ENCODE measurements around the gene SUMO4.

Gene SUMO4

GRCh38 chr6:149440735-149441671 lies 40.9 kb downstream of the SUMO4 start:
- ChIA-PET POLR2A (no interaction called here), CTCF (interaction anchor here (0.5 to 3.1 kb wide), 8 partner anchors 9 to 1768 kb away, joined by 3 to 24 read pairs (median 4); no protein-coding TSS in a partner anchor)
- Histone ChIP-seq H3K36me3 (ENCODE audit: control insufficient read depth in 2 of 2, insufficient read depth in 1 of 2, low read length in 2 of 2) (no peaks in the 10 kb centered on the region), H3K27ac (ENCODE audit: extremely low read depth, low read depth, low read length) (no peak overlapping the region; the same call in 1 of the 2 replicates), H3K4me1 (ENCODE audit: control insufficient read depth, insufficient read depth, low read length) (no peaks in the 10 kb centered on the region; the same call in 1 of the 2 replicates), H3K4me3 (ENCODE audit: low read depth, low read length) (no peak overlapping the region), H3K9me3 (ENCODE audit: control insufficient read depth, insufficient read depth, low read depth, low read length) (no peaks in the 10 kb centered on the region)
- TF ChIP-seq PRDM10 (tag by site-specific recombination; IDR thresholded peaks at IDR 0.05): no peak
- peak; percentile 58; the same call in 1 of the 2 replicates for TF ChIP-seq SCRT2 (tag by site-specific recombination; IDR thresholded peaks at IDR 0.05)
- peak; percentile 71 for TF ChIP-seq ZBTB8A (tag by site-specific recombination; IDR thresholded peaks at IDR 0.05)

- CTCF ChIA-PET: interaction anchor here (0.9 to 3.1 kb wide), 4 partner anchors 9 to 864 kb away, joined by 3 to 24 read pairs (median 4); no protein-coding TSS in a partner anchor
- Histone ChIP-seq H3K36me3 (ENCODE audit: control insufficient read depth in 2 of 2, insufficient read depth in 1 of 2, low read length in 2 of 2) (no peaks in the 10 kb centered on the region), H3K4me1 (ENCODE audit: control insufficient read depth, insufficient read depth, low read length) (no peaks in the 10 kb centered on the region; the same call in 1 of the 2 replicates), H3K27ac (ENCODE audit: extremely low read depth, low read depth, low read length) (no peak overlapping the region; the same call in 1 of the 2 replicates), H3K4me3 (ENCODE audit: low read depth, low read length) (no peak overlapping the region), H3K9me3 (ENCODE audit: control insufficient read depth, insufficient read depth, low read depth, low read length) (no peaks in the 10 kb centered on the region)
- POLR2A ChIA-PET: no interaction called here
- no peak for TF ChIP-seq ZBTB6 (tag by site-specific recombination; IDR thresholded peaks at IDR 0.05)
- no peak for TF ChIP-seq ZNF791 (tag by site-specific recombination; IDR thresholded peaks at IDR 0.05)
- TF ChIP-seq ZNF707 (tag by site-specific recombination; IDR thresholded peaks at IDR 0.05): no peak
- TF ChIP-seq ZNF585B (tag by site-specific recombination; IDR thresholded peaks at IDR 0.05): no peak
- TF ChIP-seq ZBTB17 (tag by site-specific recombination; IDR thresholded peaks at IDR 0.05): no peak
- no peak for TF ChIP-seq ZNF600 (tag by site-specific recombination; IDR thresholded peaks at IDR 0.05)
- no peak for TF ChIP-seq AEBP2 (tag by site-specific recombination; IDR thresholded peaks at IDR 0.05; ENCODE audit: borderline replicate concordance)
- no peak for TF ChIP-seq ZFHX2 (tag by site-specific recombination; conservative IDR thresholded peaks at IDR 0.05)
- TF ChIP-seq REPIN1 (tag by site-specific recombination; IDR thresholded peaks at IDR 0.05; ENCODE audit: low read depth): no peak
- TF ChIP-seq ZNF157 (tag by site-specific recombination; IDR thresholded peaks at IDR 0.05): no peak
- TF ChIP-seq ZNF37A (tag by site-specific recombination; IDR thresholded peaks at IDR 0.05): no peak
- TF ChIP-seq ZNF792 (tag by site-specific recombination; IDR thresholded peaks at IDR 0.05): no peak
- no peak for TF ChIP-seq ZNF433 (tag by site-specific recombination; IDR thresholded peaks at IDR 0.05; ENCODE audit: low read depth)
- TF ChIP-seq ZNF701 (tag by site-specific recombination; IDR thresholded peaks at IDR 0.05): no peak
- no peak for TF ChIP-seq ZNF16 (tag by site-specific recombination; IDR thresholded peaks at IDR 0.05; ENCODE audit: low read depth)
- TF ChIP-seq ZNF571 (tag by site-specific recombination; IDR thresholded peaks at IDR 0.05): no peak
- no peak for TF ChIP-seq ZNF629 (tag by site-specific recombination; IDR thresholded peaks at IDR 0.05)
- TF ChIP-seq ZBTB10 (tag by site-specific recombination; IDR thresholded peaks at IDR 0.05): no peak
- no peak for TF ChIP-seq HIC1 (tag by site-specific recombination; IDR thresholded peaks at IDR 0.05)
Observed at GRCh38 chr6:149441740-149442139, 41.7 kb downstream of the SUMO4 start.
